Measurements from ENCODE around the gene RPL3. TPM values are rescaled to one million over a fixed set of nuclear protein-coding genes. Genes with fewer than 3 reads are reported as not detected.
A peak's percentile ranks its signal among the peaks of the same experiment; 100 is the strongest.

RPL3 gene
- polyA plus RNA-seq, 1 donor (not counting 4 experiments of a cell fraction or from before 2014, with no cell fraction given) = 2,538 TPM

DNA sequence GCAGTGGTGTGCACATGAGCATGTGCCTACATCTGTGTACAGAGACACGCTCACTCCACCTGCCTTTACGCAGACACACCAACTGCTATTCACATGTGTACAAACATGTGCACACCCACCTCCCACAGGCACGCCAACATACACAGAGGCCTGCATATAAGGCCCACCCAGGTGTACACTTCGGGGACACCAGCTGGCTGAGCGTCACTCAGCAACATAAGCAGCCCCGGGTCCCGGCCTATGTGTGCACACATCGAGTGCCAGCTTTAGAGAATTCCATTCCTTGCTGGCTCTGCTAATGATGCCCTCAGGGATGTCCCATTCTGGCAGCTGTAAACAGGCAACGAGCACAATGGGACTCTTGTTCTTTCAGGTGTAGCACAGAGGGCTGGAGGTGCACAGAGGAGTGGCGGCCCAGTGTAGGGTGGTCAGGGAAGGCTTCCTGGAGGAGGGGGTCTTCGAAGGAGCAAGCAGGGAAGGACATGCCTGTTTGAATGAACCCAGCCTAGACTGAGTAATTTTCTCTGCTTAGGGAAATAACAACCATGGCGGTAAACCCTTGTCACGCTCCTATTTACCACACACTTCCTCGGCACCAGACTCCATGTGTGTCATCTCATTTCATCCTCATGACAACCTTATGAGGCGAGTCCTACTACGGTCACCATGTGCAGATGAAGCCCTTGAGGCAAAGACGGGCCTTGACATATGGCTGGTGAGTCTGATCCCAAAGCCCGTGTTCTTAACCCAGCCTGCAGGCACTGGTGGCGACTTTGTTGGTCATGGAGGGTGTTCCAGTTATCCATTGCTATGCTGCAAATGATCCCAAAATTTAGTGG is 35.1 kb downstream of the RPL3 start:
- TF ChIP-seq, protein P1, sequence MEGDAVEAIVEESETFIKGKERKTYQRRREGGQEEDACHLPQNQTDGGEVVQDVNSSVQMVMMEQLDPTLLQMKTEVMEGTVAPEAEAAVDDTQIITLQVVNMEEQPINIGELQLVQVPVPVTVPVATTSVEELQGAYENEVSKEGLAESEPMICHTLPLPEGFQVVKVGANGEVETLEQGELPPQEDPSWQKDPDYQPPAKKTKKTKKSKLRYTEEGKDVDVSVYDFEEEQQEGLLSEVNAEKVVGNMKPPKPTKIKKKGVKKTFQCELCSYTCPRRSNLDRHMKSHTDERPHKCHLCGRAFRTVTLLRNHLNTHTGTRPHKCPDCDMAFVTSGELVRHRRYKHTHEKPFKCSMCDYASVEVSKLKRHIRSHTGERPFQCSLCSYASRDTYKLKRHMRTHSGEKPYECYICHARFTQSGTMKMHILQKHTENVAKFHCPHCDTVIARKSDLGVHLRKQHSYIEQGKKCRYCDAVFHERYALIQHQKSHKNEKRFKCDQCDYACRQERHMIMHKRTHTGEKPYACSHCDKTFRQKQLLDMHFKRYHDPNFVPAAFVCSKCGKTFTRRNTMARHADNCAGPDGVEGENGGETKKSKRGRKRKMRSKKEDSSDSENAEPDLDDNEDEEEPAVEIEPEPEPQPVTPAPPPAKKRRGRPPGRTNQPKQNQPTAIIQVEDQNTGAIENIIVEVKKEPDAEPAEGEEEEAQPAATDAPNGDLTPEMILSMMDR (optimal IDR thresholded peaks at IDR 0.05 in 1 of 3, IDR thresholded peaks at IDR 0.05 in 1 of 3, conservative IDR thresholded peaks at IDR 0.05 in 1 of 3; ENCODE audit: extremely low read depth in 1 of 3, insufficient read depth in 2 of 3, low read length in 3 of 3) = no peak
- no peak for TF ChIP-seq EZH2 (IDR thresholded peaks at IDR 0.05; ENCODE audit: low read length)
- peak overlapping the region; percentile 18 for H3K9ac ChIP-seq (ENCODE audit: control insufficient read depth, extremely low read depth, insufficient read depth, low read length)
- H3K4me2 ChIP-seq (ENCODE audit: control insufficient read depth, extremely low read depth, insufficient read depth, low read depth, low read length) = peak overlapping the region; percentile 20
- H3K36me3 ChIP-seq (ENCODE audit: control insufficient read depth in 2 of 2, extremely low read depth in 1 of 2, insufficient read depth in 2 of 2, low read length in 2 of 2) = no peaks in the 10 kb centered on the region
- DNase-seq (ENCODE audit: low read depth, low spot score) (no peak), FAIRE-seq (peak; percentile 83)
- H3K4me3 ChIP-seq (ENCODE audit: control insufficient read depth in 2 of 3, extremely low read depth in 1 of 3, insufficient read depth in 2 of 3, low read depth in 1 of 3, low read length in 3 of 3) = no peak overlapping the region
- peaks cover 3% of the 10 kb centered on the region for H3K9me3 ChIP-seq (ENCODE audit: control insufficient read depth, low read depth, low read length)
- H3K27me3 ChIP-seq (ENCODE audit: control insufficient read depth, extremely low read depth, insufficient read depth, low read length) = no peaks in the 10 kb centered on the region
- no peak overlapping the region for H2AFZ ChIP-seq (ENCODE audit: control insufficient read depth, low read length)
- no peaks in the 10 kb centered on the region for H3K9me1 ChIP-seq (ENCODE audit: control insufficient read depth, extremely low read depth, insufficient read depth, low read length)
- no peaks in the 10 kb centered on the region for H3K79me2 ChIP-seq (ENCODE audit: control insufficient read depth, insufficient read depth, low read length)
- dilution Hi-C loops (cut with MboI; ENCODE audit: extremely low pct_ligation_motif_present, low sequenced_read_pairs) = no loop called here
- peak overlapping the region; percentile 47 for H3K27ac ChIP-seq (ENCODE audit: control insufficient read depth, insufficient read depth, low read length)
- peaks cover 29% of the 10 kb centered on the region for H3K4me1 ChIP-seq (ENCODE audit: control insufficient read depth, extremely low read depth, insufficient read depth, low read length)
- no peaks in the 10 kb centered on the region for H4K20me1 ChIP-seq (ENCODE audit: control insufficient read depth, extremely low read depth, insufficient read depth, low read length)

DNA sequence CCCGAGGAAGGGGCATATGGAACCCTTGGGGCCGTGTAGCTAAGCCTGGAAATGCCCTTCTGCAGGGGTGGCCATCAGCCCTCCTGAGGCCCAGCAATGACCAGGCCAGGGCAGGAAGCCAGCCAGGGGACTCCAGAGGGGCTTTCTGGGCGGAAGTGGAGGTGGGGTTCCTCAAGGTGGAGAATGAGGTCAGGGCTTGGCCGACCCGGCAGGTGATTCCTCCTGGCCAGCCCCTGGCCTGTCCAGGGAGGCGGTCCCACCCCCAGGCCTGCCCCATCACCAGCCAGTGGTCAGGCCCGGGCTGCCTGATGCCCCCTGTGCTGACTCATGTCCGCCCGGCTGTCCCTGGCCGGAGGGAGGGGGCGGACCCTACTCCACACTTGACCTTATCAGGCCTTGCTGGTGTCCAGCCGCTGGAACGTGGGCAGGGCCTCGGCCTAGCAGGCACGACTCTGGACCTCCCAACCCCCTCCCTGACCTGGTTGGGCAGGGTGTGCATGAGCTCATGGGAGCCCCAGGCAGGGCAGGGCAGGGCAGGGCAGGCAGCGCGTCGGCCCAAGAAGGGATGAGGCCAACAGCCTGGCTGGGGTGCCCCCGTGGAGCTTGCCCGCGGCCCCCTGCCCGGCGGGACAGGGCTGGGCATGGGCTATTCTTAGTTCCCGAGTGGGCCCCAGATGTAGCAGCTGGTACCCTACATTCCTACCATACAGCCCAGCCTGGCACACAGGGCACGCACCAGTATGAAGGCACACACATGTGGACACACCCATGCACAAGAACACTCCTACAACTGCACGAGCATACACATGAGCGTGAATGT is 35.9 kb downstream of the RPL3 start:
- H3K4me2 ChIP-seq (ENCODE audit: control insufficient read depth, extremely low read depth, insufficient read depth, low read depth, low read length) = peak overlapping the region; percentile 20
- no peak for FAIRE-seq
- H4K20me1 ChIP-seq (ENCODE audit: control insufficient read depth, extremely low read depth, insufficient read depth, low read length) = no peaks in the 10 kb centered on the region
- peak overlapping the region; percentile 44 for H2AFZ ChIP-seq (ENCODE audit: control insufficient read depth, low read length)
- no peaks in the 10 kb centered on the region for H3K79me2 ChIP-seq (ENCODE audit: control insufficient read depth, insufficient read depth, low read length)
- TF ChIP-seq EZH2 (IDR thresholded peaks at IDR 0.05; ENCODE audit: low read length) = no peak
- no peaks in the 10 kb centered on the region for H3K36me3 ChIP-seq (ENCODE audit: control insufficient read depth in 2 of 2, extremely low read depth in 1 of 2, insufficient read depth in 2 of 2, low read length in 2 of 2)
- H3K4me3 ChIP-seq (ENCODE audit: control insufficient read depth in 2 of 3, extremely low read depth in 1 of 3, insufficient read depth in 2 of 3, low read depth in 1 of 3, low read length in 3 of 3) = no peak overlapping the region
- dilution Hi-C loops (cut with MboI; ENCODE audit: extremely low pct_ligation_motif_present, low sequenced_read_pairs) = no loop called here
- no peaks in the 10 kb centered on the region for H3K9me1 ChIP-seq (ENCODE audit: control insufficient read depth, extremely low read depth, insufficient read depth, low read length)
- peaks cover 26% of the 10 kb centered on the region for H3K4me1 ChIP-seq (ENCODE audit: control insufficient read depth, extremely low read depth, insufficient read depth, low read length)
- H3K27me3 ChIP-seq (ENCODE audit: control insufficient read depth, extremely low read depth, insufficient read depth, low read length) = no peaks in the 10 kb centered on the region
- peak overlapping the region; percentile 18 for H3K9ac ChIP-seq (ENCODE audit: control insufficient read depth, extremely low read depth, insufficient read depth, low read length)
- DNase-seq (ENCODE audit: low read depth, low spot score) = no peak
- H3K9me3 ChIP-seq (ENCODE audit: control insufficient read depth, low read depth, low read length) = peaks cover 3% of the 10 kb centered on the region
- peak overlapping the region; percentile 47 for H3K27ac ChIP-seq (ENCODE audit: control insufficient read depth, insufficient read depth, low read length)
